Fibroblast of lung (primary cell): ENCODE data around the gene SDHB. TPM values are rescaled to one million over a fixed set of nuclear protein-coding genes. Genes with fewer than 3 reads are reported as not detected.

ENCODE experiments used
- DNase-seq, 2 donors: peaks; one replicate each; pipeline versions ENCODE4 v3.0.0 to v3.0.0-alpha.2; 2010; ENCODE audit warnings: low read depth in 2 of 2
- H2AFZ ChIP-seq: 2 replicates; pipeline ENCODE4 v1.5.1; 2012; ENCODE audit warnings: low read length, control low read depth, inconsistent platforms
- H3K27ac ChIP-seq: 2 replicates; pipeline ENCODE4 v1.5.1; 2011; ENCODE audit warnings: low read length, control low read depth; ENCODE audit not compliant: insufficient read depth
- H3K27me3 ChIP-seq: 2 replicates; pipeline ENCODE4 v1.5.1; 2011; ENCODE audit warnings: mild to moderate bottlenecking, low read length; ENCODE audit not compliant: control insufficient read depth, insufficient read depth
- H3K36me3 ChIP-seq: 2 replicates; pipeline ENCODE4 v1.5.1; 2011; ENCODE audit warnings: low read length; ENCODE audit not compliant: control insufficient read depth, insufficient read depth
- H3K4me1 ChIP-seq: 2 replicates; pipeline ENCODE4 v1.5.1; 2011; ENCODE audit warnings: low read length; ENCODE audit not compliant: control insufficient read depth, insufficient read depth; ENCODE audit errors: extremely low read depth
- H3K4me2 ChIP-seq: 2 replicates; pipeline ENCODE4 v1.5.1; 2011; ENCODE audit warnings: low read length, control low read depth; ENCODE audit not compliant: insufficient read depth; ENCODE audit errors: extremely low read depth
- H3K4me3 ChIP-seq, 4 experiments: fragments of 200-600 bp in 1 of 4; sonication (generic) in 1 of 4; replicated peaks in 1 of 4; 2 replicates each; pipeline ENCODE4 v1.5.1; 2011 to 2016; ENCODE audit warnings: low read length in 4 of 4, low read depth in 3 of 4, mild to moderate bottlenecking in 3 of 4, control low read depth in 2 of 4, inconsistent platforms in 1 of 4, mixed read lengths in 1 of 4; ENCODE audit not compliant: insufficient read depth in 1 of 4; ENCODE audit errors: control extremely low read depth in 1 of 4
- H3K79me2 ChIP-seq: 2 replicates; pipeline ENCODE4 v1.5.1; 2012; ENCODE audit warnings: mild to moderate bottlenecking, low read length, inconsistent platforms; ENCODE audit not compliant: control insufficient read depth, insufficient read depth
- H3K9ac ChIP-seq: 2 replicates; pipeline ENCODE4 v1.5.1; 2011; ENCODE audit warnings: mild to moderate bottlenecking, low read length, control low read depth; ENCODE audit not compliant: insufficient read depth
- H3K9me3 ChIP-seq: 2 replicates; pipeline ENCODE4 v1.5.1; 2012; ENCODE audit warnings: low read depth, low read length; ENCODE audit not compliant: control insufficient read depth, insufficient read depth
- H4K20me1 ChIP-seq: 2 replicates; pipeline ENCODE4 v1.5.1; 2011; ENCODE audit warnings: low read length; ENCODE audit not compliant: control insufficient read depth, insufficient read depth; ENCODE audit errors: extremely low read depth
- EZH2 ChIP-seq: IDR thresholded peaks from 2 replicates; pipeline ENCODE4 v1.5.1; 2012; ENCODE audit warnings: low read length, control low read depth, mild to moderate bottlenecking; ENCODE audit errors: missing control alignments
- polyA plus RNA-seq, 2 donors: library from polyadenylated mRNA; depleted of rRNA in 1 of 2; stranded (reverse) in 1 of 2; unstranded in 1 of 2; fragments of >200 nt; gene quantifications; 2 replicates each; pipeline ENCODE4 v1.2.1, GENCODE V29; 2011 to 2012; ENCODE audit warnings: missing spikeins in 1 of 2
- total RNA-seq: library from RNA; depleted of rRNA; stranded (reverse); fragments of >200 nt; gene quantifications from 2 replicates; pipeline ENCODE4 v1.2.1, GENCODE V29; 2014
- TF ChIP-seq, protein P1 (sequence below), 2 donors: IDR thresholded peaks in 1 of 2; conservative IDR thresholded peaks in 1 of 2; 1 replicate in 1 of 2; 2 replicates in 1 of 2; pipeline ENCODE4 v1.5.1; 2011 to 2012; ENCODE audit warnings: low read length in 2 of 2, control low read depth in 1 of 2, inconsistent platforms in 1 of 2, low read depth in 1 of 2, mild to moderate bottlenecking in 1 of 2

Gene SDHB
- total and polyA plus RNA-seq, 2 donors (not counting 1 experiment from before 2014, with no cell fraction given), result 136 to 170 TPM

DNA sequence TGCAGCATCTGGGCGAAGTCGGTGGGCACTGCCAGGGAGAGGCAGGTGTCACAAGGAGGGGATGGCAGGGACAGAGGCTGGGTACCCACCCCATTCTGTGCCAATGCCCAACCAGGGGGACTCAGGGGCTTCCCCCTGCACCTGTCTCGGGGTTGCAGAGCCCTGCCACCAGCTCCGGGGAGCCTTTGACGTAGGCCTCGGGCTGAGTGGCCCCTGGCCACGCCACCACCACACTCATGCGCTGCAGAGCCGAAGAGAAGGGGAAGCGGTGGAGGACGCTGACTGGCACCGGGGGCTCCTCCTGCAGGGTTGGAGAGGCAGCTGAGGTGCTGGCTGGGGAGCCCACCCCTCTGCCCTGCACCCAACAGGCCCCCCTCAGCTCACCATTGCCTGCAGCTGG is 61.7 kb downstream of the SDHB start:
- no peaks in the 10 kb centered on the region for H3K79me2 ChIP-seq
- H3K27me3 ChIP-seq, result no peaks in the 10 kb centered on the region
- H3K27ac ChIP-seq, result no peak overlapping the region
- no peak overlapping the region for H3K4me3 ChIP-seq
- H3K9me3 ChIP-seq, result no peaks in the 10 kb centered on the region
- H4K20me1 ChIP-seq, result no peaks in the 10 kb centered on the region
- H2AFZ ChIP-seq, result no peak overlapping the region
- no peak overlapping the region for H3K4me2 ChIP-seq
- TF ChIP-seq EZH2, result no peak
- TF ChIP-seq, protein P1, sequence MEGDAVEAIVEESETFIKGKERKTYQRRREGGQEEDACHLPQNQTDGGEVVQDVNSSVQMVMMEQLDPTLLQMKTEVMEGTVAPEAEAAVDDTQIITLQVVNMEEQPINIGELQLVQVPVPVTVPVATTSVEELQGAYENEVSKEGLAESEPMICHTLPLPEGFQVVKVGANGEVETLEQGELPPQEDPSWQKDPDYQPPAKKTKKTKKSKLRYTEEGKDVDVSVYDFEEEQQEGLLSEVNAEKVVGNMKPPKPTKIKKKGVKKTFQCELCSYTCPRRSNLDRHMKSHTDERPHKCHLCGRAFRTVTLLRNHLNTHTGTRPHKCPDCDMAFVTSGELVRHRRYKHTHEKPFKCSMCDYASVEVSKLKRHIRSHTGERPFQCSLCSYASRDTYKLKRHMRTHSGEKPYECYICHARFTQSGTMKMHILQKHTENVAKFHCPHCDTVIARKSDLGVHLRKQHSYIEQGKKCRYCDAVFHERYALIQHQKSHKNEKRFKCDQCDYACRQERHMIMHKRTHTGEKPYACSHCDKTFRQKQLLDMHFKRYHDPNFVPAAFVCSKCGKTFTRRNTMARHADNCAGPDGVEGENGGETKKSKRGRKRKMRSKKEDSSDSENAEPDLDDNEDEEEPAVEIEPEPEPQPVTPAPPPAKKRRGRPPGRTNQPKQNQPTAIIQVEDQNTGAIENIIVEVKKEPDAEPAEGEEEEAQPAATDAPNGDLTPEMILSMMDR (conservative IDR thresholded peaks at IDR 0.05 in 1 of 2, IDR thresholded peaks at IDR 0.05 in 1 of 2; ENCODE audit: low read depth in 1 of 2, low read length in 2 of 2), result no peak
- H3K4me1 ChIP-seq, result no peaks in the 10 kb centered on the region
- H3K9ac ChIP-seq, result no peak overlapping the region
- peaks cover 7% of the 10 kb centered on the region for H3K36me3 ChIP-seq
- DNase-seq, result no peak

DNA sequence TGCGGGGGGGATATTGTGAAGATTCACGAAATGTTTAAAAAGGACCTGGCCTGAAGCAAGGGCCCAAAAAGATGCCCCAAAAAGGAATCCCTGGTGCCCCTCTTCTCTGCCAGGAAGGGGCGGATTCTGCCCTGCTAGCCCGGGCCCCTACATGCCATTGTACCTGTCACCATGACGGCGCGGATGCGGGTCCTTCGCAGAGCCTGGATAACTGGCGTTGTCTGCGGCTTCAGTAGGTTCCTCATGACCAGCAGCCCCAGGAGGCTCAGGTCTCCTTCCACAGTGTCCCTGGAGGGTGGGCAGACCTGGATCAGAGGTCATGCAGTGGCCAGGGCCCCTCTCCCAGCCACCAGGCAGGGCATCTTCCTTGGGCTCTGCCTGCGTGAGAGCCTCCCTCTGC is 62.3 kb downstream of the SDHB start:
- no peak overlapping the region for H2AFZ ChIP-seq
- no peaks in the 10 kb centered on the region for H3K79me2 ChIP-seq
- no peaks in the 10 kb centered on the region for H3K27me3 ChIP-seq
- H3K4me1 ChIP-seq, result no peaks in the 10 kb centered on the region
- H3K9ac ChIP-seq, result no peak overlapping the region
- no peaks in the 10 kb centered on the region for H3K9me3 ChIP-seq
- DNase-seq, result no peak
- H3K27ac ChIP-seq, result no peak overlapping the region
- H3K36me3 ChIP-seq, result peaks cover 6% of the 10 kb centered on the region
- H4K20me1 ChIP-seq, result no peaks in the 10 kb centered on the region
- H3K4me3 ChIP-seq, result no peak overlapping the region
- no peak overlapping the region for H3K4me2 ChIP-seq
- no peak for TF ChIP-seq EZH2
- TF ChIP-seq, protein P1 (conservative IDR thresholded peaks at IDR 0.05 in 1 of 2, IDR thresholded peaks at IDR 0.05 in 1 of 2; ENCODE audit: low read depth in 1 of 2, low read length in 2 of 2), result no peak

DNA sequence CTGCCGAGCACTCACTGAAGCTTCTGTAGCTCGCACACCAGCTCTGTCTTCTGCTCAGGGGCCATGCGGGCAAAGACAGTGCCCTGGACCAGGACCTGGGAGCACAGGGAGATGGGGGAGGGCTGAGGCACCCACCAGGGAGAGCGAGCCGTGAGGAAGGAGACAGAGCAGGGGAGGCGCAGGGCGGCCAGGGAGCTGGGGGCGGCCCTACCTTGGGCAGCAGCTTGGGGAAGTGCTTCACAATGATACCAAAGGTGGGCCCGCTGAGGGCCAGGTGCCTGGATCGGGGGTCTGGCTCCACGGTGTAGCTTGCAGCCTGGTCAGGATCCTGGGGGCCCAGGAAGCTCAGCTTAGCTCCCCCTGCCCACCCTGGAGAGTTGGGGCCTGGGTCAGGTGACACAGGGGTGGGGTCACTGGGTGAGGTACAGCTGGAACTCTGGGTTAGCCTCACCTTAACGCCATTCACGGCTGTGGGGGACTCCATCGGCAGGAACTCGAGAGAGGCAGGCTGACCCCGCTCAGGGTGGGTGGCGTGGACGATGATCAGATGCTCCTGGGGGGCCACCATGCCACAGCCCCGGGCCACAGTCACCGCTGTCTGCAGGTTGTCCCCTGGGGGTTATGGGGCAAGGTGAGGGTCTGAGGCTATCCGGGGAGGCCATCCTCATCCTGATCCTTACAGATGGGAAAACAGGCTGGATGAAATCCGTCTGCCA is 64.0 kb downstream of the SDHB start:
- Histone ChIP-seq H3K79me2 (no peaks in the 10 kb centered on the region), H3K4me1 (no peaks in the 10 kb centered on the region), H2AFZ (no peak overlapping the region), H3K27me3 (no peaks in the 10 kb centered on the region), H3K9me3 (no peaks in the 10 kb centered on the region), H4K20me1 (no peaks in the 10 kb centered on the region), H3K36me3 (peaks cover 6% of the 10 kb centered on the region), H3K4me2 (no peak overlapping the region), H3K4me3 (no peak overlapping the region), H3K27ac (no peak overlapping the region), H3K9ac (no peak overlapping the region)
- TF ChIP-seq, protein P1 (conservative IDR thresholded peaks at IDR 0.05 in 1 of 2, IDR thresholded peaks at IDR 0.05 in 1 of 2; ENCODE audit: low read depth in 1 of 2, low read length in 2 of 2), result no peak
- TF ChIP-seq EZH2, result no peak
- DNase-seq, result no peak
